Activated CD8-positive, alpha-beta T cell treated with anti-CD3 and anti-CD28 coated beads for 36 hours (primary cell): ENCODE data around the gene ATP2B1. TPM values are rescaled to one million over a fixed set of nuclear protein-coding genes. Genes with fewer than 3 reads are reported as not detected.

Experiments
- ATAC-seq: fragments of 200-7000 bp; cut with Tn5 transposase; one replicate; pipeline ENCODE4 v1.10.0; 2021; ENCODE audit warnings: mild to moderate bottlenecking, moderate library complexity
- CTCF ChIA-PET: fragments of 350-600 bp; sonication (Branson Sonifier 250); formaldehyde crosslinking; loops from one replicate; lab custom pipeline; 2021; ENCODE audit warnings: antibody characterized with exemption; lab: Charles Lee
- POLR2A ChIA-PET: fragments of 350-600 bp; sonication (Branson Sonifier 250); formaldehyde crosslinking; loops from one replicate; lab custom pipeline; 2021; ENCODE audit warnings: antibody characterized with exemption; lab: Charles Lee
- DNase-seq: peaks from one replicate; pipeline ENCODE4 v3.0.0-alpha.2; 2020
- H3K27ac Mint-ChIP-seq: one replicate; pipeline ENCODE4 v1.8.0; 2021; ENCODE audit warnings: mild to moderate bottlenecking, mixed read lengths
- H3K27me3 Mint-ChIP-seq: one replicate; pipeline ENCODE4 v1.8.0; 2021; ENCODE audit warnings: mixed read lengths
- H3K36me3 Mint-ChIP-seq: one replicate; pipeline ENCODE4 v1.8.0; 2021; ENCODE audit warnings: low read depth, mixed read lengths
- H3K4me1 Mint-ChIP-seq: one replicate; pipeline ENCODE4 v1.8.0; 2021; ENCODE audit warnings: low read depth, mixed read lengths
- H3K4me3 Mint-ChIP-seq: one replicate; pipeline ENCODE4 v1.8.0; 2021; ENCODE audit warnings: mild to moderate bottlenecking, moderate library complexity, mixed read lengths
- H3K9me3 Mint-ChIP-seq: one replicate; pipeline ENCODE4 v1.8.0; 2021; ENCODE audit warnings: mixed read lengths
- intact Hi-C: fragments of 100-400 bp; cut with micrococcal nuclease; formaldehyde crosslinking; loops from one replicate; pipeline ENCODE4 v1.10.0; 2022
- total RNA-seq, 2 experiments: library from RNA; stranded (reverse); gene quantifications; one replicate each; pipeline ENCODE4 v1.2.3, GENCODE V29; 2021
- TF ChIP-seq, protein P1 (sequence below): fragments of 200-600 bp; IDR thresholded peaks from one replicate; pipeline ENCODE4 v1.8.0; 2022; ENCODE audit warnings: antibody characterized with exemption, mild to moderate bottlenecking

The ATP2B1 gene
- total RNA-seq, 2 experiments from 2014 or later, result 20.8 to 26.2 TPM

DNA sequence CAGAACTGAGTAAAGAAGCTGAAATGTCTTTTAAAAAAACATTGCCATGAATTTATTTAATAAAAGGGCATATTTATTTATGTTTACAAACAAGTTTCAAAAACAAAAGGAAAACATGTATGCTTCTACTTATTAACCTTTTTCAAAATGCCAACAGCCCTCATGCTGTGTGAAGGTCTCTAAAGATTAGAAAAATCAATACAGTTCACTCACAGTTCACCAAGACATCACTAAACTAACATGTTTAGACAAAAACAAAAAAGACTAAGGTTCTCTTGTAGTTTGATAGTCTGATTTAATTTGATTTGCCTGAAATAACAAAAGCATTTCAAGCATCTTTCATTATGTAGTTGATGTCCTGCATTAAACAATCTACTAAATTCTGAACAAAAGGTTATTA is 118.9 kb downstream of the ATP2B1 start:
- no peak overlapping the region for H3K4me3 Mint-ChIP-seq

DNA sequence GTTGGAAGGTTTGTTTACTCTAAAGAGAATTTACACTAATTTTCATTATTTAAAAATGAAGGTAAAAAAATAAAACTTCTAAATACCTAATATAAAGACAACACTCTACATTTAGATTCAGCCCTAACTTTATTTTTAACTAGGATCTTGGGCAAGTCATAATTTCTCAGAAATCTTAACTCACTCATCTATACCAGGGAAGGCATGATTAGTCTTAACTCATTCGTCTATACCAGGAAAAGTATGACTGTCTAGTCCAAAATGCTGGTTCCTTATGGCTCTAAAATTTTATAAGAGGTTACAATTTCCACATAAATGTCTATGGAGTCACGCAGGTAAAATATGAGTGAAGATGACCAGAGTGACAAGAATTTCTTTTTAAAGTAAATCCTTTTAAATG is 130.1 kb downstream of the ATP2B1 start:
- Mint-ChIP-seq H3K36me3 (no peaks in the 10 kb centered on the region), H3K9me3 (no peaks in the 10 kb centered on the region), H3K27me3 (no peaks in the 10 kb centered on the region), H3K4me3 (no peak overlapping the region), H3K27ac (no peak overlapping the region), H3K4me1 (peaks cover 5% of the 10 kb centered on the region)
- intact Hi-C loops, result no loop called here
- TF ChIP-seq, protein P1, sequence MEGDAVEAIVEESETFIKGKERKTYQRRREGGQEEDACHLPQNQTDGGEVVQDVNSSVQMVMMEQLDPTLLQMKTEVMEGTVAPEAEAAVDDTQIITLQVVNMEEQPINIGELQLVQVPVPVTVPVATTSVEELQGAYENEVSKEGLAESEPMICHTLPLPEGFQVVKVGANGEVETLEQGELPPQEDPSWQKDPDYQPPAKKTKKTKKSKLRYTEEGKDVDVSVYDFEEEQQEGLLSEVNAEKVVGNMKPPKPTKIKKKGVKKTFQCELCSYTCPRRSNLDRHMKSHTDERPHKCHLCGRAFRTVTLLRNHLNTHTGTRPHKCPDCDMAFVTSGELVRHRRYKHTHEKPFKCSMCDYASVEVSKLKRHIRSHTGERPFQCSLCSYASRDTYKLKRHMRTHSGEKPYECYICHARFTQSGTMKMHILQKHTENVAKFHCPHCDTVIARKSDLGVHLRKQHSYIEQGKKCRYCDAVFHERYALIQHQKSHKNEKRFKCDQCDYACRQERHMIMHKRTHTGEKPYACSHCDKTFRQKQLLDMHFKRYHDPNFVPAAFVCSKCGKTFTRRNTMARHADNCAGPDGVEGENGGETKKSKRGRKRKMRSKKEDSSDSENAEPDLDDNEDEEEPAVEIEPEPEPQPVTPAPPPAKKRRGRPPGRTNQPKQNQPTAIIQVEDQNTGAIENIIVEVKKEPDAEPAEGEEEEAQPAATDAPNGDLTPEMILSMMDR, result no peak
- no peak for DNase-seq
- ATAC-seq, result no peak
- ChIA-PET POLR2A (no interaction called here), CTCF (no interaction called here)

More for the DNA sequence above, 118.9 kb downstream of the ATP2B1 start:
- ChIA-PET POLR2A (no interaction called here), CTCF (no interaction called here)
- Mint-ChIP-seq H3K9me3 (no peaks in the 10 kb centered on the region), H3K4me1 (peaks cover 4% of the 10 kb centered on the region), H3K27ac (no peak overlapping the region), H3K27me3 (no peaks in the 10 kb centered on the region), H3K36me3 (peaks cover 29% of the 10 kb centered on the region)
- ATAC-seq (no peak), DNase-seq (no peak)
- TF ChIP-seq, protein P1, result no peak
- intact Hi-C loops, result no loop called here

DNA sequence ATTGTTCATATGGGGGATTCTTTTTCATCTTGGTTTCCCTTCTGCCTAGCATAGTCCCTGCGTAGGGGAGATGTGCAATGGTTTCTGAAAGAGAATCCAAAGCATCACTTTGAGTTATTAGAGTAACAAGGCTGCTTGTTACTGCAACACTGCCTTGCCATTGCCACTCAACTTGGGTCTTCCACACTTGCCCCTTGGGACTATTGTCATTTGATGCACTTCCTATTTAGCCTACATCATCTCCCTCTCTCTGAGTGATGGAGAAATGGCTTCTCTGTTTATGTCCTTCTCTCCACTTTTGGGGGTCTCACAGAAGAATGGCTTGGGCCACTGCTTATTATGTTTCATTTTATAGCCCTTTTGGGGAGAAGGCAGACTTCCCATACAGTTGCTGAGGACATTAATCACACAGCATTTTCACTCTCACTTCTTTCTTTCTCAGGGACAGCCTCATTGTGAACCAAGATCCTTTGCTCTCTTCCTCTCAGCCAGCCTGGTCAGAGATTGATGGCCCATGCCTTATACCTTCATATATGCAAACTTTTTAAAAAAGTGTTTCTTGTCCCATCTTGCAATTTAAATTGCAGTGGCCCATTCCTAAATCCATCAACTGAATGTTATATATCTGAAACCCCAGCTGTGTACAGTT is 131.9 kb downstream of the ATP2B1 start:
- H3K4me3 Mint-ChIP-seq, result no peak overlapping the region
- peaks cover 5% of the 10 kb centered on the region for H3K4me1 Mint-ChIP-seq
- DNase-seq, result no peak
- TF ChIP-seq, protein P1, result no peak
- H3K36me3 Mint-ChIP-seq, result no peaks in the 10 kb centered on the region
- H3K27me3 Mint-ChIP-seq, result no peaks in the 10 kb centered on the region
- no peaks in the 10 kb centered on the region for H3K9me3 Mint-ChIP-seq
- POLR2A ChIA-PET, result no interaction called here
- intact Hi-C loops, result no loop called here
- ATAC-seq, result no peak
- CTCF ChIA-PET, result interaction anchor here (0.9 to 1.5 kb wide), 2 partner anchors 11 to 33 kb away, joined by 3 to 5 read pairs; no protein-coding TSS in a partner anchor
- H3K27ac Mint-ChIP-seq, result no peak overlapping the region

DNA sequence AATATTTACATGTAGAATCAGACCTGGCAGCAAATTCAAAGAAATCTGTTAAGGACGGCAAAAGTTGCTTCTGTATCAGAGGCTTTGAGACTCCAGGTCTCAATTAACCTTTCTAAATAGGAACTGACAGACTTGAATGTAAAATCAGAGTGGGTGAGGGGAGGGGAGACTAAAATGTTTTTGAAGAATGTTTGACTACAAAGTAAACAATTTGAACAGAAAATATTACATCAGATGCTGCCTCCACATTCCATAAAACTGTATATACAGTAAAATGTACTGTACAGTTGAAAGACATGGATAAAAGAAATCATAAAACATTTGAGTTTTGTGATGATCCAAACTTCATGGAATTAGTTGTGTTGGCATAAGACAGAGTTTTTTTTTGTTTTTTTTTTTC is 133.3 kb downstream of the ATP2B1 start:
- TF ChIP-seq, protein P1, result no peak
- Mint-ChIP-seq H3K27ac (no peak overlapping the region), H3K27me3 (no peaks in the 10 kb centered on the region), H3K4me1 (peaks cover 5% of the 10 kb centered on the region), H3K4me3 (no peak overlapping the region), H3K9me3 (no peaks in the 10 kb centered on the region), H3K36me3 (no peaks in the 10 kb centered on the region)
- ChIA-PET POLR2A (no interaction called here), CTCF (interaction anchor here (1.5 to 1.7 kb wide), 2 partner anchors 12 to 32 kb away, joined by 3 to 5 read pairs; no protein-coding TSS in a partner anchor)
- no peak for DNase-seq
- intact Hi-C loops, result no loop called here
- no peak for ATAC-seq

DNA sequence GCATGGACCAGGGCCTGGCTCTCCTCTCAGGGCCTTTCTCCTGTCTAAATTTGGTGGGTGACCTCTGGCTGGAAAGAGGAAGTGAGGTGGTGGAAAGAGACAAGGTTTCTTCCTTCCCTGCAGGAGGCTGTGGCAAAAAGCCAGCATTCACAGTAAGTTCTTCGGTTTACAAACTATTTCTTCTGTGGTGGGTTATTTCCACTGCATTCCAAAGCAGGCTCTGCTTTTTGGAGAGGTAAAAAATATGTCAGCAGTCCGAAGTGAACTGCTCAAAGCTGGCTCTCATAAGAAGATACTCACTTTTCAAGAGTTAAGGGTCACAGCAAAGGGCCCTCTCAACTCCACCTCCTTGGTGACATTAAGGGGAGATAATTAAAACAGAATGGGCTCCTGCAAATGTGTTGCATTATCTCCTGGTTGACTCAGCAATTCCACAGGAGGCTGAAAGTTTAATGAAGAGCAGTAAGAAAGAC is 133.9 kb downstream of the ATP2B1 start:
- intact Hi-C loops, result no loop called here
- POLR2A ChIA-PET, result no interaction called here

More for the DNA sequence above, 133.9 kb downstream of the ATP2B1 start:
- Mint-ChIP-seq H3K27ac (no peak overlapping the region), H3K27me3 (no peaks in the 10 kb centered on the region), H3K4me1 (peaks cover 5% of the 10 kb centered on the region), H3K9me3 (no peaks in the 10 kb centered on the region), H3K36me3 (no peaks in the 10 kb centered on the region), H3K4me3 (no peak overlapping the region)
- DNase-seq (no peak), ATAC-seq (no peak)
- TF ChIP-seq, protein P1, result no peak
- CTCF ChIA-PET, result interaction anchor here (1.7 kb wide), 1 partner anchor 12 kb away, joined by 3 read pairs; no protein-coding TSS in a partner anchor
